NB4 (cell line): ENCODE data around the gene FAM193B.
"Not testable (repeated sequence)": the region's sequence is repeated elsewhere in the genome, so short reads cannot be mapped to it uniquely, and the experiment has no call there.

Experiments
- DNase-seq: peaks from one replicate; pipeline ENCODE4 v3.0.0; 2010; ENCODE audit warnings: low read depth
- H3K4me3 ChIP-seq: one replicate; pipeline ENCODE4 v1.5.1; 2011; ENCODE audit warnings: mild to moderate bottlenecking, low read depth, low read length, moderate library complexity
- MYC ChIP-seq: IDR thresholded peaks from 2 replicates; pipeline ENCODE4 v1.6.1; 2011; ENCODE audit warnings: low read depth, low read length
- POLR2A ChIP-seq: IDR thresholded peaks from 2 replicates; pipeline ENCODE4 v1.6.1; 2011; ENCODE audit warnings: mild to moderate bottlenecking; ENCODE audit not compliant: insufficient read length; ENCODE audit errors: extremely low read depth
- TF ChIP-seq, protein P1 (sequence below): IDR thresholded peaks from one replicate; pipeline ENCODE4 v1.5.1; 2012; ENCODE audit warnings: low read depth, low read length
- TF ChIP-seq, protein P2 (sequence below): IDR thresholded peaks from 2 replicates; pipeline ENCODE4 v1.6.1; 2011; ENCODE audit warnings: low read depth, low read length

Gene FAM193B

DNA sequence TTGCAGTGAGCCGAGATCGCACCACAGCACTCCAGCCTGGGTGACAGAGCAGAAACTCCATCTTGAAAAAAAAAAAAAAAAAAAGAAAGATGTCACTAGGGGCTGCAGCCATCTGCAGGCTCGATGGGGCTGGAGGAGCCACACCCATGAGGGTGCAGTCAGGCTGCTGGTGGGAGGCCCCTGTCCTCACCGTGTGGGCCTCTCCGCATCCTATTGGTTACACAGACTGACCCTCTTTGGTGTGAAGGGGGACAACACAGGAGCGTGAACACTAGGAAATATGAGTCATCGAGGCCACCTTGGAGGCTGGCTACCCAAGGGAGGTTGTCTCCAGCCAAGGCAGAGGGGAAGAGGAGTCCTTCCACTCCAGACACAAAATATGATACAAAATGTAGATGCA lies 14.0 kb upstream of the FAM193B start:
- peak; percentile 56 for DNase-seq
- TF ChIP-seq POLR2A: no peak
- H3K4me3 ChIP-seq: no peak overlapping the region

DNA sequence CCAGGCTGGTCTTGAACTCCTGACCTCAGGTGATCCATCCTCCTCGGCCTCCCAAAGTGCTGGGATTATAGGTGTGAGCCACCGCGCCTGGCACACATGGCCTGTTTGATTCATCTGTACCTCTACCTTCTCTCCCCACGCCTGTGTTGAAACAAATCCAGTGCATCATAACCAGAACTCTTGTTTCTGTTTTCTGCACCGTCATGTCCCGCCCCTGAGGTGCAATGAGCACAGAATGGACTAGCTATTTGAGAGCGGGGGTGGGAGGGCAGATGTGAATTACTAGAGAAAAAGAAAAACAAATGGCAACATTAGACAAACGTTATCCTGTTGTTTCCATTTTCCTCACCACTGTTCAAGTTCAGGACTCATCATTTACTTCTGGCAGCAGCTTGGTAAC lies 10.7 kb upstream of the FAM193B start:
- no peak for DNase-seq
- H3K4me3 ChIP-seq: no peak overlapping the region
- TF ChIP-seq MYC (no peak), POLR2A (no peak)
- TF ChIP-seq, protein P1, sequence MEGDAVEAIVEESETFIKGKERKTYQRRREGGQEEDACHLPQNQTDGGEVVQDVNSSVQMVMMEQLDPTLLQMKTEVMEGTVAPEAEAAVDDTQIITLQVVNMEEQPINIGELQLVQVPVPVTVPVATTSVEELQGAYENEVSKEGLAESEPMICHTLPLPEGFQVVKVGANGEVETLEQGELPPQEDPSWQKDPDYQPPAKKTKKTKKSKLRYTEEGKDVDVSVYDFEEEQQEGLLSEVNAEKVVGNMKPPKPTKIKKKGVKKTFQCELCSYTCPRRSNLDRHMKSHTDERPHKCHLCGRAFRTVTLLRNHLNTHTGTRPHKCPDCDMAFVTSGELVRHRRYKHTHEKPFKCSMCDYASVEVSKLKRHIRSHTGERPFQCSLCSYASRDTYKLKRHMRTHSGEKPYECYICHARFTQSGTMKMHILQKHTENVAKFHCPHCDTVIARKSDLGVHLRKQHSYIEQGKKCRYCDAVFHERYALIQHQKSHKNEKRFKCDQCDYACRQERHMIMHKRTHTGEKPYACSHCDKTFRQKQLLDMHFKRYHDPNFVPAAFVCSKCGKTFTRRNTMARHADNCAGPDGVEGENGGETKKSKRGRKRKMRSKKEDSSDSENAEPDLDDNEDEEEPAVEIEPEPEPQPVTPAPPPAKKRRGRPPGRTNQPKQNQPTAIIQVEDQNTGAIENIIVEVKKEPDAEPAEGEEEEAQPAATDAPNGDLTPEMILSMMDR: no peak
- TF ChIP-seq, protein P2, sequence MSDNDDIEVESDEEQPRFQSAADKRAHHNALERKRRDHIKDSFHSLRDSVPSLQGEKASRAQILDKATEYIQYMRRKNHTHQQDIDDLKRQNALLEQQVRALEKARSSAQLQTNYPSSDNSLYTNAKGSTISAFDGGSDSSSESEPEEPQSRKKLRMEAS: no peak

DNA sequence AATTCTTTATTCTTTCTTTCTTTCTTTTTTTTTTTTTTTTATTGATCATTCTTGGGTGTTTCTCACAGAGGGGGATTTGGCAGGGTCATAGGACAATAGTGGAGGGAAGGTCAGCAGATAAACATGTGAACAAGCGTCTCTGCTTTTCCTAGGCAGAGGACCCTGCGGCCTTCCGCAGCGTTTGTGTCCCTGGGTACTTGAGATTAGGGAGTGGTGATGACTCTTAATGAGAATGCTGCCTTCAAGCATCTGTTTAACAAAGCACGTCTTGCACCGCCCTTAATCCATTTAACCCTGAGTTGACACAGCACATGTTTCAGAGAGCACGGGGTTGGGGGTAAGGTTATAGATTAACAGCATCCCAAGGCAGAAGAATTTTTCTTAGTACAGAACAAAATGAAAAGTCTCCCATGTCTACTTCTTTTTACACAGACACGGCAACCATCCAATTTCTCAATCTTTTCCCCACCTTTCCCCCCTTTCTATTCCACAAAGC lies 5.1 kb upstream of the FAM193B start:
- DNase-seq, H3K4me3 ChIP-seq: not testable (repeated sequence)

DNA sequence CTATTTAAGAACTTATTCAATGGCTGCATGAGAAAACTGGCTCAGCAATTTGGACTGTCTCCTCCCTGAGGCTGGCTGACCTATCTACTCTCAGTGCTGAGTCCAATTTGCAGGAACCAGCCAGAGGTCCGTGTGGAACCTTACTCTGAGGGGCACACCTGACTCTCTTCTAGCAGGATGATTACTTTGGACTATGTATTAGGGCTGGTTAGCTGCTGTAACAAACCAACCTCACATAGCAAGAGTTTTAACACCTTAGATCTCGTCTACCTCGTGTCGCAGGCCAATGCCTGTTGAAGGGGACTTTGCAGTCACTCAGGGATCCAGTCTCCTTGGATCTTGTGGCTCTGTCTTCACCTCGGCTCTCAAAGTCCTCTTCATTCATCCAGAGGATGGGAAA lies 3.4 kb upstream of the FAM193B start:
- no peak for TF ChIP-seq POLR2A
- no peak for TF ChIP-seq MYC
- TF ChIP-seq, protein P1: no peak
- TF ChIP-seq, protein P2: no peak
- DNase-seq: no peak
- H3K4me3 ChIP-seq: no peak overlapping the region

DNA sequence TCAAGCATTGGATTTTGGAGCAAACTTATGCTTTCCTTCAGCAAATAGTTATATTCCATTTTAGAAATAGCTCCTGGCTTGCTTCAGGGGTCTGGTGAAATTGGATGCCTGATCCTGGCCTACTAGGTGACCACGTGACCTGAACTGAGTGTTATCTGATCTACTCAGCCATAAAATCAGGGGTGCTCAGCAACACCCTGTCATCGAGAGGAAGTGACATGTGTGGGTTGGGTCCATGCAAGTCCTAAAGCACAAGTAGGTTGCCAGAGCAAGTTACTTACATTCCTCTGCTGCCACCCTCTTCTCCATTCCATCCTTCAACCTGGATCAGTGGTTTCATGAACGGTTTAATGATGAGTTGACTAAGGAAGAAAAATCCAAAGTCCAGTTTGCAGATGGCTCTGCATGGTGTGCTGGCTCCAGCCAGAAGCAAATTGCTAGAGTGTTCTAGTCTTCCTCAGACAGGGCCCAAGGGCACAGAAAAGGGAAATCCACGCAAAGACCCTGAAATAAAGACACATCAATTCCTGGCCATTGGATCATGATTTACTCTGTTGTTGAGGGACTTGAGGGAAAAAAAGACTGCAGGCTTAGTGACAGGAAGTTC lies 2.8 kb upstream of the FAM193B start:
- peak; percentile 77 for DNase-seq
- H3K4me3 ChIP-seq: no peak overlapping the region

DNA sequence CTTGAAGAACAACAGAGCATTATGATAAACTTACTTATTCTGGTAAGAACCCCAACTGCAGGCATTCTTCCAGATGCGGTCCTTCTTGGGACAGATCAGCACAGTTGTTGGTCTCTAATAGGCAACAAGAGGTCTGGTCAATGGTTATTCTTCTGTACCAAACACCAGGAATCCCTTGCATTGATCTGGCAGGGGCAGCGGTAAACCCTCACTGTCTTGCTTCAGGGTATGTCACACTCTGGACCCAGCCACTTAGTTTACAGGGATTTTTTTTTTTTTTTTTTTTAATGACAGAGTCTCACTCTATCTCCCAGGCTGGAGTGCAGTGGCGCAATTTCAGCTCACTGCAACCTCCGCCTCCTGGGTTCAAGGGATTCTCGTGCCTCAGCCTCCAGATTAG lies 1.3 kb upstream of the FAM193B start:
- DNase-seq: no peak
- TF ChIP-seq, protein P1: no peak
- TF ChIP-seq, protein P2: no peak
- no peak for TF ChIP-seq MYC
- no peak for TF ChIP-seq POLR2A
- H3K4me3 ChIP-seq: no peak overlapping the region

More for the DNA sequence above, 2.8 kb upstream of the FAM193B start:
- TF ChIP-seq MYC: peak; percentile 76
- TF ChIP-seq, protein P2: peak; percentile 99
- TF ChIP-seq, protein P1: no peak

DNA sequence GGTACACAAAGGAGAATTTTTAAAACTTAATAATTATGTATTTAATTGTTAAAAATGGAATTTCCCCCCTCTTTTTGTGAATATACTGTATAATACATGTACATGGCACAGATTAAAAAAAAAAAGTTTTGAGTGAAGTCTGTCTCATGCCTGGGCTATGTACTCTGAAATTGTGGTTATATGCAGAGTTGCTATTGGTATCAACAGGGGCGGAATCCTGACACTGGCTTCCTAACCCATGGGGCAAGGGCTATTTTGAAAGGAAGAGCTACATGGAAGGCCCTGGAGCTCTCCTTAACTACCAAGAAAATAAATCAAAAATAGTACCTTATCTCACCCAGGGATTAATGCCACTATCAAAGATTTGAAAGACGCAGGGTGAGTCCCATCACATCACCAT lies 865 bp upstream of the FAM193B start:
- no peak for DNase-seq
- TF ChIP-seq, protein P2: no peak
- TF ChIP-seq, protein P1: no peak
- no peak for TF ChIP-seq POLR2A
- TF ChIP-seq MYC: no peak
- H3K4me3 ChIP-seq: no peak overlapping the region
